Prostate gland (tissue), 2 donors: ENCODE data around the gene RACK1. TPM values are rescaled to one million over a fixed set of nuclear protein-coding genes. Genes with fewer than 3 reads are reported as not detected.
A peak's percentile ranks its signal among the peaks of the same experiment; 100 is the strongest.

Experiments
- DNase-seq: peaks from one replicate; pipeline ENCODE4 v3.0.0-alpha.2; 2019; ENCODE audit warnings: low spot score
- H3K27ac ChIP-seq, 2 donors: fragments of 200-600 bp; sonication (generic); 2 replicates each; pipeline ENCODE4 v1.5.1; 2017 to 2019
- H3K27me3 ChIP-seq: fragments of 200-600 bp; sonication (generic); replicated peaks from 2 replicates; pipeline ENCODE4 v1.5.1; 2019; ENCODE audit not compliant: insufficient read depth
- H3K36me3 ChIP-seq, 2 donors: fragments of 200-600 bp; sonication (generic); 1 replicate in 1 of 2; 2 replicates in 1 of 2; pipeline versions ENCODE4 v1.5.1 to v1.8.1; 2017 to 2019
- H3K4me1 ChIP-seq: fragments of 200-600 bp; sonication (generic); replicated peaks from 2 replicates; pipeline ENCODE4 v1.5.1; 2019
- H3K4me3 ChIP-seq, 2 donors: fragments of 200-600 bp; sonication (generic); 2 replicates each; pipeline ENCODE4 v1.5.1; 2017 to 2019
- H3K9me3 ChIP-seq: fragments of 200-600 bp; sonication (generic); 2 replicates; pipeline ENCODE4 v1.5.1; 2017
- POLR2A ChIP-seq: fragments of 450-650 bp; IDR thresholded peaks from one replicate; pipeline ENCODE4 v1.6.1; 2016; ENCODE audit warnings: antibody characterized with exemption, mild to moderate bottlenecking
- POLR2AphosphoS5 ChIP-seq: sonication (generic); formaldehyde crosslinking; IDR thresholded peaks from one replicate; pipeline ENCODE4 v1.6.1; 2017; ENCODE audit warnings: antibody characterized with exemption
- WGBS: methylation state at CpG from one replicate; pipeline ENCODE4 v1.1.5; 2018; 5-methylcytosine and 5-hydroxymethylcytosine counted together
- intact Hi-C: fragments of 100-400 bp; cut with DNase I; formaldehyde crosslinking; loops from one replicate; pipeline ENCODE4 v1.14.2; 2022
- total RNA-seq, 2 donors: library from RNA; depleted of rRNA; stranded (reverse); fragments of >200 nt; gene quantifications; one replicate each; pipeline ENCODE4 v1.1.0, GENCODE V29; 2016
- TF ChIP-seq, protein P1 (sequence below), 4 experiments: fragments of 200-600 bp in 2 of 4; fragments of 450-650 bp in 2 of 4; sonication (generic) in 2 of 4; IDR thresholded peaks; 1 replicate in 3 of 4; 2 replicates in 1 of 4; pipeline ENCODE4 v1.5.1; 2016 to 2019; ENCODE audit warnings: antibody characterized with exemption in 4 of 4, mild to moderate bottlenecking in 2 of 4, moderate library complexity in 2 of 4

Gene RACK1
- total RNA-seq, 2 donors from 2014 or later: 2,058 to 4,360 TPM

DNA sequence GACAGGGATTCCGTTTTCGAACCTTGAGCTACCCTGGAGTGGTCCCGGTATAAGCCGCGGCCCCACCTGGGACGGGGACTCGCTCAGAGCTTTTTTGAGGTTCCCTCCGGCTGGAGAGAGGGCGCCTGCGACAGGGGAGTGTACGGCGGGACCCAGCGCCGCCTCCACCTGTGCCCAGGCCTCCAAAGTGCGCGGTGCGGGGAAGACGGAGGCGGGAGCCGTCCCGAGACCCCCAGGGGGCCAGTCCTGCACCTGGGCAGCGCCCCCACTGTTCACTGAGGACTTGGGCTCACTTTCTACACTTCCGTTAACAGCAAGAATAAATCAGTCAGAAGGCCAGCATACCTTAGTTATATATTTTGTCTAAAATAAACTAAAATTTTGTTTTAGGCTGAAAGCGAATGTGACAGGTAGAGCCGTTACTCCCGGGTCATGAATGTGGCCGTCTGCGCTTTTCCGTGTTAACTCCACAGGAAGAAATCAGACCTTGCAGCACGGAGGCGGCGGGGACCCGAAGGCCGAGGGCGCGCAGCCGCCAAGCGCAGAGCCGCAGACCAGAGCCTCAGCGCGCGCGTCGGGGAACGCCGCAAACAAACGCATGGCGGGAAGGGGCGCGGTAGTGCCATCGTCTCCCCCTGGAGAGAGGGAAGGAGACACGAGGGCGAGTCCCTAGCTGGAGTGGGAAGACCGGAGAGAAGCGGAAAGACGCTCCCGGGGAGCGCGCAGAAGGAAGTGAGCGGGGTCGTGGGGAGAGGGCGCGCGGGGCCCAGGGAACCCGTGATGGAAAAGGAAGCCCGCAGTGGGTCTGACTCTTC is 52.8 kb downstream of the RACK1 start:
- no peaks in the 10 kb centered on the region for H3K27me3 ChIP-seq
- H3K4me3 ChIP-seq: peak overlapping the region; percentile 62 to 90
- H3K27ac ChIP-seq: peak overlapping the region; percentile 86 to 95
- TF ChIP-seq, protein P1, sequence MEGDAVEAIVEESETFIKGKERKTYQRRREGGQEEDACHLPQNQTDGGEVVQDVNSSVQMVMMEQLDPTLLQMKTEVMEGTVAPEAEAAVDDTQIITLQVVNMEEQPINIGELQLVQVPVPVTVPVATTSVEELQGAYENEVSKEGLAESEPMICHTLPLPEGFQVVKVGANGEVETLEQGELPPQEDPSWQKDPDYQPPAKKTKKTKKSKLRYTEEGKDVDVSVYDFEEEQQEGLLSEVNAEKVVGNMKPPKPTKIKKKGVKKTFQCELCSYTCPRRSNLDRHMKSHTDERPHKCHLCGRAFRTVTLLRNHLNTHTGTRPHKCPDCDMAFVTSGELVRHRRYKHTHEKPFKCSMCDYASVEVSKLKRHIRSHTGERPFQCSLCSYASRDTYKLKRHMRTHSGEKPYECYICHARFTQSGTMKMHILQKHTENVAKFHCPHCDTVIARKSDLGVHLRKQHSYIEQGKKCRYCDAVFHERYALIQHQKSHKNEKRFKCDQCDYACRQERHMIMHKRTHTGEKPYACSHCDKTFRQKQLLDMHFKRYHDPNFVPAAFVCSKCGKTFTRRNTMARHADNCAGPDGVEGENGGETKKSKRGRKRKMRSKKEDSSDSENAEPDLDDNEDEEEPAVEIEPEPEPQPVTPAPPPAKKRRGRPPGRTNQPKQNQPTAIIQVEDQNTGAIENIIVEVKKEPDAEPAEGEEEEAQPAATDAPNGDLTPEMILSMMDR (IDR thresholded peaks at IDR 0.05): peak in 1 of 4 experiments; percentile 13
- no peak for TF ChIP-seq POLR2AphosphoS5
- under 1% methylated on average over 66 of the region's 66 CpGs for WGBS
- no peak for DNase-seq
- intact Hi-C loops: loop anchor here (1.0 kb wide), 1 partner anchor 16 kb away; no protein-coding TSS in a partner anchor
- H3K4me1 ChIP-seq: peaks cover 7% of the 10 kb centered on the region
- H3K9me3 ChIP-seq: no peaks in the 10 kb centered on the region
- H3K36me3 ChIP-seq: no peaks in the 10 kb centered on the region

DNA sequence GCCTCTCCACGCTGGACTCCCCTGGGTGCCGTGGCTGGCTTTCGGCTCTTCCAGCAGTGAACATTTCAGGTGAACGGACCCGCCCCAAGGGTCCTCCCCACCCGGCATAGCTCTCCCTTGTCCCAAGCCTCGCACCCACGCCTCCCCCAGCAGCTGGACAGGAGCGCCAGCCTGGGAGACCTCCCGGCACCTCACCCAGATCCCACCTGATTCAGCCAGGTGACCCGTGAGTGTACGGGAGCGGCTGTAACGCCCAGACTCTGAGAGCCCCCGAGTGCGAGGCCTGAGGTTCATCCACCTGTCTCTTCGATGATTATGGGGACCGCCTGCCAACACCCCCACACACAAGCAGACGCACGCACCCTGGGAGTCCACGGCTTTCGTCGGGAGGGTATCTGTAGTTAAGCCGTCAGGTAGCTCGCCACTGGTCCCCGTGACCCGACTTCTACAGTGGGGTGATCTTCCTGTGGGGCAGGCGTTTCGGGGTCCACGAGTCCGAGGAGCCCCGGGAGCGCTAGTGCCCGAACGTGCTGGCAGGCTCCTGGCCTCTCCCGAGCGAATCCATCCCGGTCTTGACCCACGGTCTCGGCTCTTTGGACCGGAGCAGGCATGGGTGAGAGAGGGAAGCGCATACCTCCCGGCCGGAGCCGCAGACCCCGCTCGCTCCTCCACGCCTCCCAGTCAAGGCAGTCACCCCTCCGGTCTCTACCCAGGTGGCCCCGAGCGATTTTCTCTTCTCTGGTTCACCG is 53.6 kb downstream of the RACK1 start:
- H3K4me1 ChIP-seq: peaks cover 7% of the 10 kb centered on the region
- no peaks in the 10 kb centered on the region for H3K27me3 ChIP-seq
- H3K36me3 ChIP-seq: no peaks in the 10 kb centered on the region
- peak overlapping the region; percentile 86 to 95 for H3K27ac ChIP-seq
- peak overlapping the region; percentile 62 to 90 for H3K4me3 ChIP-seq
- TF ChIP-seq, protein P1 (IDR thresholded peaks at IDR 0.05): no peak
- TF ChIP-seq POLR2AphosphoS5: no peak
- TF ChIP-seq POLR2A: no peak
- no peaks in the 10 kb centered on the region for H3K9me3 ChIP-seq
- no peak for DNase-seq
- under 1% methylated on average over 41 of the region's 52 CpGs for WGBS
- intact Hi-C loops: loop anchor here (1.0 to 10.0 kb wide), 2 partner anchors 17 to 325 kb away; partner anchors contain the start of gene ZFP62

DNA sequence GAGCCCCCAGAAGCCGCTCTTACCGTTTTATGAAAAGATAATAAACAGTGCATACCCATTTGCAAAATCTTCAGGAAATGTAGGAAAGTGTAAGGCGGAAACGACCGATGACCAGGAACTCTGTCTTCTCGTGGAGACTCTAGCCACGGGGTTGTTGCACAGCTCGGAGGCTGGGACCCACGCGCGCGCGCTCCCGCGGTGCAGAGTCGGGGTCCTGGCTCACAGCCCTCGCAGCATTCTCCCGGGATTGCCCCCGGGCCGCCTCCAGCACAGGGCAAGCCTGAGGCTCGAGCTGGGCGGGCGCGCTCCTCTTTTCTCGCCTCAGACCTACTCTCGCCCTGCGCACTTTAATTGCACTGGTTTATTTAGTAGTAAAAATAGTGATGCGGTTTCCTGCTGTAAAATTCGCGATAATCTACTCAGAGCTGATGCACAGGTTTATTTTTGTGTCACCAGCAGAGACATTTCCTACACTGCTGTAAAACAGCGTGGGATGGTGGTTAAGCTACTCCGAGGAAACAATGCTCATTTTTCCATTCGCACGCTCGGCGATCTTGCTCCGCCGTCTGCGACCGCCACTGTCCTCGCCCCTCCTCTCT is 54.2 kb downstream of the RACK1 start:
- Histone ChIP-seq H3K9me3 (no peaks in the 10 kb centered on the region), H3K4me3 (peak overlapping the region; percentile 62 to 90), H3K4me1 (peaks cover 7% of the 10 kb centered on the region), H3K27me3 (no peaks in the 10 kb centered on the region), H3K36me3 (no peaks in the 10 kb centered on the region), H3K27ac (peak overlapping the region; percentile 86 to 95)
- no peak for DNase-seq
- intact Hi-C loops: loop anchor here (10.0 kb wide), 1 partner anchor 325 kb away; the partner anchor contains the start of gene ZFP62
- 0% methylated on average over 41 of the region's 41 CpGs for WGBS
- TF ChIP-seq POLR2A (no peak), POLR2AphosphoS5 (no peak)
- TF ChIP-seq, protein P1 (IDR thresholded peaks at IDR 0.05): no peak

DNA sequence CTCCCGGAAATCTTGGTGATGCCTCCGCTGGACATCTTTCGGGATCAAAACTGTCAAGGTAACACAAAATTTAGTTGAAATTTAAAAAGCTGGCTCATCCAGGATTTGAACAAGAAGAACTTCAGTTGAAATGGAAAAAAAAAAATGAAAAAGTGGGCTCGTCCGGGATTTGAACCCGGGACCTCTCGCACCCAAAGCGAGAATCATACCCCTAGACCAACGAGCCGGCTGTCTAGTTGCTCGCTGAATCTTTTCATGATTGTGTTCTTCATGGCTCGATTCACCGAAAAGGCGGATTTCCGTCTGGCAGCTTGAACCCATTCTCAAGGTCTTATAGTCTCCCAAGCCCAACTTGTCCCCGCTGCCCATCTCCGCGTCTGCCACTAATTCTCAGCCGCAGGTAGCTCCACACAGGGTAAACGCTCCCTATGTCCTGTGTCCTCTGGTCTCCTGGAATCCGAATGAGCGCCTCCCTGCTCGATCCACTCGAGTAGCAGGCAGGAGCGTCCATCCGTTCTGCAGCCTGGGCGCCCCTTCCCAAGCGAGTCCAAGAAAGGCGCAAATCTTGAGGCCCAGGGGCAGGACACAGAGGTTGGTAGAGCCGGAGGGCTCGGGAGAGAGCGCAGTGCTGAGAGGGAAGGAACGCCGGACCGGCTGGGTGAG is 54.9 kb downstream of the RACK1 start:
- Histone ChIP-seq H3K4me3 (peak overlapping the region; percentile 62 to 90), H3K27me3 (no peaks in the 10 kb centered on the region), H3K4me1 (peaks cover 7% of the 10 kb centered on the region), H3K27ac (peak overlapping the region; percentile 86 to 95), H3K36me3 (no peaks in the 10 kb centered on the region), H3K9me3 (no peaks in the 10 kb centered on the region)
- peak; percentile 83 for DNase-seq
- intact Hi-C loops: loop anchor here (1.0 to 10.0 kb wide), 2 partner anchors 29 to 324 kb away; partner anchors contain the start of gene ZFP62
- TF ChIP-seq, protein P1 (IDR thresholded peaks at IDR 0.05): no peak
- TF ChIP-seq POLR2A (no peak), POLR2AphosphoS5 (peak; percentile 74)
- under 1% methylated on average over 34 of the region's 35 CpGs for WGBS
